HG03460 (cell line): ENCODE data around the gene ATG101.

Source experiments
- ATAC-seq: cut with Tn5 transposase; IDR thresholded peaks from one replicate; pipeline ENCODE4 v1.9.1; 2021; ENCODE audit not compliant: unreplicated experiment

Gene ATG101

GRCh38 chr12:52041695-52042123 lies 28.1 kb upstream of the ATG101 start:
- ATAC-seq = no peak

- no peak for ATAC-seq
Measured at GRCh38 chr12:52042706-52043385, 26.9 kb upstream of the ATG101 start.

- no peak for ATAC-seq
Measured at GRCh38 chr12:52043386-52044212, 26.2 kb upstream of the ATG101 start.

DNA sequence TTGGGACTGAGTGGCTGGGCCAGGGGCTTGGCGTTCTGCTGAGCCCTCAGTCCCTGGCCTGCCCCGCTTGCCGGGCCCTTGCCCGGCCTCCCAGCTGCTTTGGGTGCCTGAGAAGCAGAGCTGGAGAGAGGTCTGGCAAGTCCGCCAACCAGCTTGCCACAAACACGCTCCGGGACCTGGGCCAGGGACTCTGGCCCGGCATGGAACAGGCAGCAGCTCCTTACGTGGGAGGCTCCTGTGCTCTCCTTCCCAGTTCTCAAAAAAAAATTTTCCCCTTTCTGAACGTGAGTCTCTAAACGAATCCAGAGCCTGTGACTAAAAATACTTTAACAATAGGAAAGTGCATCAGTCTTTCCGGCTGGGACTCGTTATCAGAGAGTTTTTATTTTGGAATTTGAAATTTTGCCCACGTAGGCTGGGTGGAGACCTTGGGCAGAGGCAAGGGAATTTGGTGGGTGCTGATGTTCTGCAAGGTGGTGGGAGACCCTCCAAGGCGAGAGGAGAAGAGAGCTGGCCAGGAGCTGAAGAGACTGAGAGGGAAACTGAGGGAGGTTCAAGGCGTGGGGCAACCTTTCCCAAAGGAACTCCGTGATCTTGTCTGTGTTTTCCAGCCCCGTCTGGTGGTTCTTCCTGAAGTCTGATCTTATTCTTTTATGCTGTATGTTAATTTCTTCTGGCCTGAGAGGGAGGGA lies 25.3 kb upstream of the ATG101 start:
- ATAC-seq = no peak

- no peak for ATAC-seq
Measured at GRCh38 chr12:52045794-52046199, 24.0 kb upstream of the ATG101 start.

DNA sequence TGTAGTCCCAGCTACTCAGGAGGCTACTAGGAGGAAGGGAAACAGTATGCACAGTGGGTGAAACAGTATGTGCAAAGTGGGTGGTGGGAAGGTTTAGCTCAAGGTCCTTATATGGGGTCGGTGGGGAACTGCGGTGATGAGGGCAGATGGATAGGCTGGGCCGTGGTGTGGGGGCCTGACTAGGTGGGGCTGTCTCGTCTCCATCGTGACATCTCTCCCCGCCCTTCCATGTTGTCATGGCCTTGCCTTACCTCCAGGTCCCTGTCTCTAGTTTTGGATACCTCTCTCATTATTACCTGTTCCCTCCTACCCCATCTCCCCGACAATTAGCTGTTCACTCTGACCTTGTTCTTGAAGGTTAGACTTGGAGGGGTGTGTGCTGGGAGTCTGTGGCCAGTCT lies 22.9 kb upstream of the ATG101 start:
- no peak for ATAC-seq

- no peak for ATAC-seq
Measured at GRCh38 chr12:52049286-52049685, 20.5 kb upstream of the ATG101 start.

DNA sequence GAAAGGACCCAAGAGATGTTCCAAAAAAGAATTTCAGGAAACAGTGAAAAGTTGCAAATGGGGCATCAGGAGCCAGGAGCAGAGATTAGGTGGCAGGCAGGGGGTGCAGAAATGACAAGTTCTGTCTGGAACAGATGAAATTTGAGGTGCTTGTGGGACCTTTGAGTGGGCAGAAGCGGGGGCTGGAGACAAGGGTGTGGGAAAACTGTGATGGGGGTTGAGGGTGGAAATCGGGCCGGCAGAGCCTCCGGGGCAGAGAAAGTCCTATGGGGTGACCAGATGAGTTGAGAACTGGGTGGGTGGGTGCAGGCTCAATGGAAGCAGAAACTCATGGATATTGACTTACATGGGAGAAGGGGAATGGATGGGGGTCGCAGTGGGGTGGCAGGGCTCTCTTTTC lies 20.1 kb upstream of the ATG101 start:
- ATAC-seq = no peak

DNA sequence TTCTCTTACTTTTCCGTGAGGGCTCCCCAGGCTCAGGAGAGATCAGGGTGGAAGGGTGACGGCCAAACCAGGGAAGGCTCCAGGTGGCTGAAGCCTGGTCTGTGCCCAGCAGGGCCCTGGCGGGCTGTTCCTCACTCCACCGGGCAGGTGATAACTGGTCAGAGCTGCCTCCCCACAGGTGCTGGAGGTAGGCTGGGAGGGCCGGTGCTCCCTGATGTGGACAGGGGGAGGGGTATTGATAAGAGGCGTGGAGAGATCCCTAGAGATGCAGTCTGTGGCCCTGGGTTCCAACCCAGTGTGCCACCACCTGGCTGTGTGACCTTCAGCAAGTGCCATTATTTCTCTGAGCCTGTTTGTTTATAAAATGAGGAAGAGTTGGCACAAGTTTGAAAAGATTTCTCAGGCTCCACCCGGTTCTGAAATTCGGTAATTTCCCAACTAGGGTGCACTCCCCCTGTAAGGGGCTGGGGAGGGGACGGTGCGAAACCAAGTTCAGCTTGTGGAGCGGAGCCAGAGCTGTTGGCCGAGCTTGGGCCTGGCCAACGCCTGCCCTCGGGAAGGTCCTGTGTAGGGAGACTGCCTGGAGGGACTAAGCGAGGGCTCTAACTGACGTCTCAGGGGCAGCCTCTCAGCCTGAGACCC lies 19.5 kb upstream of the ATG101 start:
- no peak for ATAC-seq

DNA sequence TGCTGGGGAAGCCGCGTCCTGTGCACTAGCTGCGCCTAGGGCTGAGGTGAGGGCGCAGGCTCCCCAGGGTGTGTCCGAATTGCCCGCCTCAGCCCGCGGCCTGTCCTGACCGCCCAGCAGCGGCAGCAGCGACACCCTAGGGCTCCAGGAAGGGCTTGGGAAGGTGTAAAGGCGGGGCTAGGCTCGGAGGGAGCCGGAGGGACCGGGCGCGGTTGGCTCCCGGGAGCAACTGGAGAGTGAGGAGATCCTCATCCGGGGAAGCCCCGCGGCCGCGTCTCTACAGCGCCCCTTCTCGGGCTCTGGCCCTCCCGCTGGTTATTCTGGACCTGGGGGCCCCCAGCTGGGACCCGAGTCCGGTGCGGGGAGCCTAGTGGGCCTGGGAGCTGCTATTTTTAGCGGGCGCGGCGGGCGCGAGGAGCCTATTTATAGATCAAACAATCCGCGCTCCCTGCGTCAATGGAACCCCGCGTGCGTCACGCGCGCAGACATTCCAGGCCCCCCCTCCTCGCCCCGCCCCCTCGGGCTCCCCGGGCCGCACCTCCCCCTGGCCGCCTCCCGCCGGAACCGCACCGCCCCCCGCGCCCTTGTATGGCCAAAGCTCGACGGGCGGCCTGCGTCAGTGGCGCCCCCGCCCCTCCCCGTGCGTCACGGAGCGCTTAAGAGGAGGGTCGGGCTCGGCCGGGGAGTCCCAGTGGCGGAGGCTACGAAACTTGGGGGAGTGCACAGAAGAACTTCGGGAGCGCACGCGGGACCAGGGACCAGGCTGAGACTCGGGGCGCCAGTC lies 18.8 kb upstream of the ATG101 start, which contains the start of gene NR4A1:
Gene NR4A1, plus strand, starts transcription at position 685 of the 784 bp plus-strand sequence. CDS start 2,887 bp downstream, outside the sequence.
- peak; percentile 78 for ATAC-seq

GRCh38 chr12:52052468-52053186 lies 17.2 kb upstream of the ATG101 start:
- no peak for ATAC-seq

DNA sequence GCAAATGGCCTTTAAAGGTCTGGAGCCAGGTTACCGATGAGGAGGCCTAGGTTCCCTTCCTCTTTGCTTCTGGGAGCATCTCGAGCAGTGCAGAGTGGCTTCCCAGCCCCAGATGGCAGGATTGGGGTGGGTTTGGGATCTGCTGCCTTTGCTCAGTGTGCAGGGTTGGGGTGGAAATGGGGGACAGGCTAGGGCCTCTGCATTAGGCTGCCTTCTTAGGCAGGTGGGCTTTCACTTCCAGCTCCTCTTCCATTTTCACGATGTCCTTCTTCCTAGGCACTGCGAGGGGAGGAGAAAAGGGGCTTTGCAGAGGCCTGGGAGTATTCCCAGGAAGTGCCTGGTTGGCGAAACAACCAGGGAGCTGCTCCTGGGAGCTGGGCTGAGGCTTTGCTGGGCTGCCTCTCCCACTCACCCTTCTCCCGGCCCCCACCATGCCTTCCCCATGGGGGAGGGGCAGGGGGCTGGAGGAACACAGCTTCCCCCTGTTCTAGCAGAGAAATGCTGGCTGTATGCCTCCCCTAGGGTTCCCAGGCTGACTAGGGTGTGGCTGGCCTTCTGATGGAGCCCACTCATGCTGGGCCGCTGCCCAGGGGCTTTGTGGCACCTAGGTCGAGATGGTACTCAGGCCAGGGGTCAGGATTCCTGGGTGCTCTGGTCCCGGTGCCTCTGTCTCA lies 16.1 kb upstream of the ATG101 start:
- ATAC-seq = no peak

- no peak for ATAC-seq
Measured at GRCh38 chr12:52054231-52054832, 15.4 kb upstream of the ATG101 start.

GRCh38 chr12:52054833-52055730 lies 14.7 kb upstream of the ATG101 start:
- ATAC-seq = no peak

DNA sequence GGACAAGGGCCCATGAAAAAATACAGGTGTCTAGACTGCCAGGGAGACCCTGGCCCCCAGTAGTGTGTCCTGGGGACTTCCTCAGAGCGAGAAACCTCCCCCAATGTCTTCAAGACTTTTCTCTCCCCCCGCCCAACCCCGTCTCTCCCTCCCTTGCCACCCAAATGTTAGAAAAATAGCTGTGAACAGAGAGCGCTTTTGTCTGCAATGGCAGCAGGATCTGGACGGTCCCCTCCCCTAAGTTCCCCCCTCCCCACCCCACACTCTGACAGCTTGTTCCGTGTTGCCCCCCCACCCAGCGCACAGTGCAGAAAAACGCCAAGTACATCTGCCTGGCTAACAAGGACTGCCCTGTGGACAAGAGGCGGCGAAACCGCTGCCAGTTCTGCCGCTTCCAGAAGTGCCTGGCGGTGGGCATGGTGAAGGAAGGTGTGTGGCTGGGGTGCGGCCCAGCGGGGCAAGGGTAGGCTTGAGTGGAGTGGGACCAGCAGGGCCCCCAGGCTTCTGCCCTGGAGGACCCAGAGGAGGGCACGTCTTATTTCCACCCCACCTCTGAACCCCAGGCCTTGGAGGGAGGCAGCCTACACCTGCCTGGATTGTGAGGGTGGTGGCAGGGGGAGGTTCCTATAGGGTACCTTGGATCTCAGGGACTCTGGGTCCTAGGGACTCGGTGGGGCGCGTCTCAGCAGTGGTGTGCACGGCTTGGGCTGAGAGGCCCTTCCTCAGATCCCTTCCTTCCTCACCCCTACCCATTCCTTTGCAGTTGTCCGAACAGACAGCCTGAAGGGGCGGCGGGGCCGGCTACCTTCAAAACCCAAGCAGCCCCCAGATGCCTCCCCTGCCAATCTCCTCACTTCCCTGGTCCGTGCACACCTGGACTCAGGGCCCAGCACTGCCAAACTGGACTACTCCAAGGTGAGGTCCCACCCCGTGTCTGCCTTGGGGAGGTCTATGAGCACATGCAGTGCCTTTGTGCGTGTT lies 13.8 kb upstream of the ATG101 start:
- no peak for ATAC-seq

DNA sequence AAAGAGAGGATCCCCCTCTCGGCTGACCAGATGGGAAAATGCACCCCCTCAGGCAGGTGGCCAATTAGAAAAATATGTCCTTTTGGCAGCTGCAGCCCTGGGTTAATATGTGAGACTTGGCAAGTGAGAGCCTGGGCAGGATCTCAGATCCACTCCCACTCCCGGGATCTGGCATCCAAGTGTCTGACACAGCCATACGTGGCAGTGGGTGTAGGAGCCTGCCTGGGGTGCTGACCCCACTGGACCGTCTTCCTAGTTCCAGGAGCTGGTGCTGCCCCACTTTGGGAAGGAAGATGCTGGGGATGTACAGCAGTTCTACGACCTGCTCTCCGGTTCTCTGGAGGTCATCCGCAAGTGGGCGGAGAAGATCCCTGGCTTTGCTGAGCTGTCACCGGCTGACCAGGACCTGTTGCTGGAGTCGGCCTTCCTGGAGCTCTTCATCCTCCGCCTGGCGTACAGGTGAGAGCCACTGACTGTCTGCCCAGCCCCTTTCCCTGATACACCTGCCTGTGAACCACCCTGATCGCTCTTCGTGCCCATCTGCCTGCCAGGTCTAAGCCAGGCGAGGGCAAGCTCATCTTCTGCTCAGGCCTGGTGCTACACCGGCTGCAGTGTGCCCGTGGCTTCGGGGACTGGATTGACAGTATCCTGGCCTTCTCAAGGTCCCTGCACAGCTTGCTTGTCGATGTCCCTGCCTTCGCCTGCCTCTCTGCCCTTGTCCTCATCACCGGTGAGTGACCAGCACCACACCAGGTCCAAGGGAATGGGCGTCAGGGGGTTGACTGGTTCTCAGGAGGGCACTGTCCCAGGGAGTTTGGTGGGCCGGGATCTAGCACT lies 12.8 kb upstream of the ATG101 start:
- ATAC-seq = no peak
